GM12801 (cell line): ENCODE data around the gene YWHAG.

ENCODE experiments used
- CTCF ChIP-seq: IDR thresholded peaks from one replicate; pipeline ENCODE4 v1.5.1; 2011; ENCODE audit warnings: control low read depth; ENCODE audit not compliant: insufficient read length; ENCODE audit errors: extremely low read depth

YWHAG gene

GRCh38 chr7:76296743-76297740, 61.7 kb downstream of the YWHAG start:
- TF ChIP-seq CTCF = no peak

- TF ChIP-seq CTCF = no peak
These were observed 64.3 kb downstream of the YWHAG start for GRCh38 chr7:76294344-76295024.

GRCh38 chr7:76293407-76293901, 65.3 kb downstream of the YWHAG start:
- TF ChIP-seq CTCF = no peak

- no peak for TF ChIP-seq CTCF
These were observed 66.6 kb downstream of the YWHAG start for GRCh38 chr7:76292213-76292573.

GRCh38 chr7:76291351-76292212, 67.2 kb downstream of the YWHAG start:
- TF ChIP-seq CTCF = peak; percentile 60

GRCh38 chr7:76286842-76287403, 71.9 kb downstream of the YWHAG start:
- no peak for TF ChIP-seq CTCF
